H9 (cell line): ENCODE results near the gene KPNA2. TPM values are rescaled to one million over a fixed set of nuclear protein-coding genes. Genes with fewer than 3 reads are reported as not detected.
"Not testable (repeated sequence)": the region's sequence is repeated elsewhere in the genome, so short reads cannot be mapped to it uniquely, and the experiment has no call there.

Experiments
- DNase-seq: peaks from one replicate; pipeline ENCODE4 v3.0.0-alpha.2; 2017
- H2AFZ ChIP-seq: one replicate; pipeline ENCODE4 v1.6.1; 2013; ENCODE audit warnings: mild to moderate bottlenecking, low read length, control low read depth, moderate library complexity
- H2AK5ac ChIP-seq: 2 replicates; pipeline ENCODE4 v1.6.1; 2013; ENCODE audit warnings: low read length, control low read depth, mixed read lengths; ENCODE audit not compliant: insufficient read length
- H2BK120ac ChIP-seq: one replicate; pipeline ENCODE4 v1.6.1; 2013; ENCODE audit warnings: low read depth, mild to moderate bottlenecking, low read length, control low read depth, inconsistent platforms; ENCODE audit not compliant: poor library complexity, severe bottlenecking
- H2BK12ac ChIP-seq: 2 replicates; pipeline ENCODE4 v1.6.1; 2013; ENCODE audit warnings: low read length, control low read depth, mixed read lengths, low read depth; ENCODE audit not compliant: insufficient read length
- H2BK15ac ChIP-seq: 2 replicates; pipeline ENCODE4 v1.6.1; 2013; ENCODE audit warnings: low read depth, low read length, control low read depth
- H2BK20ac ChIP-seq: one replicate; pipeline ENCODE4 v1.6.1; 2013; ENCODE audit warnings: low read depth, mild to moderate bottlenecking, low read length, control low read depth, inconsistent platforms; ENCODE audit not compliant: poor library complexity, severe bottlenecking
- H2BK5ac ChIP-seq: 2 replicates; pipeline ENCODE4 v1.6.1; 2013; ENCODE audit warnings: low read length, control low read depth, mixed read lengths; ENCODE audit not compliant: insufficient read length
- H3K14ac ChIP-seq: 2 replicates; pipeline ENCODE4 v1.6.1; 2013; ENCODE audit warnings: low read length, control low read depth; ENCODE audit not compliant: insufficient read depth
- H3K18ac ChIP-seq: 2 replicates; pipeline ENCODE4 v1.6.1; 2013; ENCODE audit warnings: low read depth, mild to moderate bottlenecking, mixed read lengths, low read length, control low read depth; ENCODE audit not compliant: insufficient read length
- H3K23ac ChIP-seq: 2 replicates; pipeline ENCODE4 v1.6.1; 2013; ENCODE audit warnings: low read length, control low read depth, mixed read lengths, low read depth; ENCODE audit not compliant: insufficient read length
- H3K23me2 ChIP-seq: 2 replicates; pipeline ENCODE4 v1.6.1; 2013; ENCODE audit warnings: low read depth, mild to moderate bottlenecking, mixed read lengths, low read length, control low read depth; ENCODE audit not compliant: insufficient read length, poor library complexity, severe bottlenecking
- H3K27ac ChIP-seq: 2 replicates; pipeline ENCODE4 v1.5.1; 2013; ENCODE audit warnings: low read length, control low read depth, mixed read lengths, low read depth; ENCODE audit not compliant: insufficient read length
- H3K27me3 ChIP-seq: 2 replicates; pipeline ENCODE4 v1.6.1; 2013; ENCODE audit warnings: low read length, control low read depth, inconsistent platforms; ENCODE audit not compliant: insufficient read depth
- H3K4ac ChIP-seq: 2 replicates; pipeline ENCODE4 v1.6.1; 2013; ENCODE audit warnings: low read depth, mild to moderate bottlenecking, control low read depth, inconsistent platforms, low read length, moderate library complexity
- H3K4me1 ChIP-seq: 2 replicates; pipeline ENCODE4 v1.6.1; 2013; ENCODE audit warnings: low read length, control low read depth, inconsistent platforms; ENCODE audit not compliant: insufficient read depth
- H3K4me2 ChIP-seq: 2 replicates; pipeline ENCODE4 v1.6.1; 2013; ENCODE audit warnings: low read length, control low read depth, mixed read lengths; ENCODE audit not compliant: insufficient read length, insufficient read depth
- H3K56ac ChIP-seq: 2 replicates; pipeline ENCODE4 v1.6.1; 2013; ENCODE audit warnings: low read depth, mild to moderate bottlenecking, mixed read lengths, low read length, control low read depth; ENCODE audit not compliant: insufficient read length
- H3K79me1 ChIP-seq: 2 replicates; pipeline ENCODE4 v1.6.1; 2013; ENCODE audit warnings: low read depth, mild to moderate bottlenecking, moderate library complexity, low read length, control low read depth, inconsistent platforms; ENCODE audit not compliant: insufficient read depth, poor library complexity, severe bottlenecking
- H3K79me2 ChIP-seq: 2 replicates; pipeline ENCODE4 v1.6.1; 2013; ENCODE audit warnings: low read length, control low read depth, inconsistent platforms; ENCODE audit not compliant: insufficient read depth
- H3K9ac ChIP-seq: 2 replicates; pipeline ENCODE4 v1.6.1; 2013; ENCODE audit warnings: low read length, control low read depth, mixed read lengths; ENCODE audit not compliant: insufficient read length; ENCODE audit errors: extremely low read depth
- H3K9me3 ChIP-seq: one replicate; pipeline ENCODE4 v1.6.1; 2013; ENCODE audit warnings: low read depth, low read length, inconsistent platforms; ENCODE audit not compliant: control insufficient read depth
- H3T11ph ChIP-seq: one replicate; pipeline ENCODE4 v1.6.1; 2013; ENCODE audit warnings: mild to moderate bottlenecking, low read length, control low read depth, inconsistent platforms
- H4K20me1 ChIP-seq: one replicate; pipeline ENCODE4 v1.6.1; 2013; ENCODE audit not compliant: control insufficient read depth, insufficient read length, insufficient read depth
- H4K5ac ChIP-seq: 2 replicates; pipeline ENCODE4 v1.6.1; 2013; ENCODE audit warnings: low read depth, mild to moderate bottlenecking, mixed read lengths, low read length, control low read depth; ENCODE audit not compliant: insufficient read length
- H4K8ac ChIP-seq: replicated peaks from 2 replicates; pipeline ENCODE4 v1.6.1; 2013; ENCODE audit warnings: low read length, control low read depth, mixed read lengths, low read depth; ENCODE audit not compliant: insufficient read length
- H4K91ac ChIP-seq: 2 replicates; pipeline ENCODE4 v1.6.1; 2013; ENCODE audit warnings: low read depth, mild to moderate bottlenecking, moderate library complexity, mixed read lengths, low read length, control low read depth; ENCODE audit not compliant: insufficient read length
- H3K27ac Mint-ChIP-seq, 3 experiments: 2 replicates in 2 of 3; 3 replicates in 1 of 3; pipeline ENCODE4 v1.8.0; 2020 to 2021; ENCODE audit warnings: mixed read lengths in 3 of 3, mild to moderate bottlenecking in 1 of 3, moderate library complexity in 1 of 3
- H3K27me3 Mint-ChIP-seq: 2 replicates; pipeline ENCODE4 v1.8.0; 2021; ENCODE audit warnings: low read depth, mild to moderate bottlenecking, moderate library complexity, mixed read lengths
- H3K36me3 Mint-ChIP-seq, 3 experiments: 2 replicates in 2 of 3; 3 replicates in 1 of 3; pipeline ENCODE4 v1.8.0; 2020 to 2021; ENCODE audit warnings: low read depth in 3 of 3, mixed read lengths in 3 of 3; ENCODE audit not compliant: insufficient read depth in 1 of 3
- H3K4me1 Mint-ChIP-seq, 2 experiments: 2 replicates each; pipeline ENCODE4 v1.8.0; 2020; ENCODE audit warnings: mixed read lengths in 2 of 2
- H3K4me3 Mint-ChIP-seq, 2 experiments: 2 replicates in 1 of 2; 3 replicates in 1 of 2; pipeline ENCODE4 v1.8.0; 2020 to 2021; ENCODE audit warnings: mild to moderate bottlenecking in 2 of 2, mixed read lengths in 2 of 2, moderate library complexity in 1 of 2
- H3K9me3 Mint-ChIP-seq, 2 experiments: 2 replicates in 1 of 2; 3 replicates in 1 of 2; pipeline ENCODE4 v1.8.0; 2020; ENCODE audit warnings: mild to moderate bottlenecking in 2 of 2, mixed read lengths in 2 of 2, moderate library complexity in 1 of 2
- CTCF ChIP-seq: fragments of 200-600 bp; sonication (generic); conservative IDR thresholded peaks from 3 replicates; pipeline ENCODE4 v1.8.0; 2021; ENCODE audit warnings: antibody characterized with exemption, mild to moderate bottlenecking
- WGBS: extraction: QIAGEN DNeasy Blood & Tissue Kit; methylation state at CpG from one replicate; pipeline ENCODE4 v1.1.7; 2013; ENCODE audit warnings: missing lambda C conversion rate, low lambda C conversion rate, mixed read lengths; ENCODE audit not compliant: insufficient read length; ENCODE audit errors: extremely low coverage; 5-methylcytosine and 5-hydroxymethylcytosine counted together
- total RNA-seq: library from RNA; stranded (reverse); gene quantifications from 2 replicates; pipeline ENCODE4 v1.2.1, GENCODE V29; 2021

KPNA2 gene
- total RNA-seq, 1 experiment from 2014 or later = 432 TPM

- Histone ChIP-seq H3K56ac (no peak overlapping the region), H2AK5ac (no peak overlapping the region), H3K27ac (no peak overlapping the region), H3K79me1 (no peaks in the 10 kb centered on the region), H3K4me1 (peaks cover 4% of the 10 kb centered on the region; the same call in 1 of the 2 replicates), H3K14ac (peak overlapping the region; percentile 19), H3T11ph (no peak overlapping the region), H4K8ac (no peak overlapping the region), H3K27me3 (peaks cover 6% of the 10 kb centered on the region; the same call in 1 of the 2 replicates), H3K4me2 (peak overlapping the region; percentile 95), H3K23me2 (peaks cover 14% of the 10 kb centered on the region), H2BK120ac (no peak overlapping the region), H2BK15ac (no peak overlapping the region), H3K79me2 (no peaks in the 10 kb centered on the region), H2BK5ac (no peak overlapping the region), H2BK12ac (no peak overlapping the region), H3K4ac (no peak overlapping the region), H3K9me3 (no peaks in the 10 kb centered on the region), H4K20me1 (no peaks in the 10 kb centered on the region), H3K18ac (peak overlapping the region; percentile 17), H4K5ac (no peak overlapping the region), H3K23ac (no peak overlapping the region), H2AFZ (peak overlapping the region; percentile 65), H2BK20ac (no peak overlapping the region), H3K9ac (peak overlapping the region; percentile 38), H4K91ac (no peak overlapping the region)
- no CpG with 5 or more reads among the region's 43 CpGs for WGBS
- Mint-ChIP-seq H3K9me3 (peaks cover 2% of the 10 kb centered on the region in 2 experiments; a peak in 3 of 5 replicates), H3K4me1 (peaks cover 28 to 34% of the 10 kb centered on the region in 2 experiments), H3K4me3 (peak overlapping the region; percentile 78 to 92), H3K27me3 (peaks cover 40% of the 10 kb centered on the region), H3K36me3 (peaks cover 3 to 6% (median 5%) of the 10 kb centered on the region in 3 experiments; a peak in 3 of 7 replicates), H3K27ac (no peak overlapping the region; a peak in 2 of 7 replicates)
- peak; percentile 63 for DNase-seq
- TF ChIP-seq CTCF = peak; percentile 22; the same call in 1 of the 3 replicates
These were observed 39.8 kb upstream of the KPNA2 start for GRCh38 chr17:67995570-67996263.

GRCh38 chr17:67996301-67997171 lies 39.0 kb upstream of the KPNA2 start, which contains the start of gene C17orf58:
Gene C17orf58, minus strand, starts transcription at chr17:67996469. Its CDS starts 271 bp downstream, at chr17:67996198.
- not testable (repeated sequence) for H2BK12ac ChIP-seq, H4K8ac ChIP-seq, H3K4me1 ChIP-seq, H4K5ac ChIP-seq, H2BK20ac ChIP-seq, H2BK120ac ChIP-seq, H3K36me3 Mint-ChIP-seq, H3K4ac ChIP-seq, H3K9me3 Mint-ChIP-seq, H3K9me3 ChIP-seq, H4K91ac ChIP-seq, H3T11ph ChIP-seq, H3K56ac ChIP-seq, H4K20me1 ChIP-seq, H3K27me3 ChIP-seq, H2BK5ac ChIP-seq, H2AK5ac ChIP-seq, H2BK15ac ChIP-seq, H3K23ac ChIP-seq, H3K79me2 ChIP-seq, H3K79me1 ChIP-seq, H3K27ac ChIP-seq
- Mint-ChIP-seq H3K27ac (peak within 1 kb of the TSS in 1 of 3 experiments; percentile 19; a peak in 3 of 7 replicates), H3K4me3 (peak within 1 kb of the TSS; percentile 78 to 92), H3K4me1 (peaks cover 28 to 34% of the 10 kb centered on the region in 2 experiments), H3K27me3 (peaks cover 40% of the 10 kb centered on the region)
- Histone ChIP-seq H3K14ac (peak within 1 kb of the TSS; percentile 19), H3K18ac (peak within 1 kb of the TSS; percentile 17), H3K9ac (peak within 1 kb of the TSS; percentile 38), H3K23me2 (peaks cover 14% of the 10 kb centered on the region), H3K4me2 (peak within 1 kb of the TSS; percentile 95), H2AFZ (peak within 1 kb of the TSS; percentile 65)
- peak; percentile 55 for DNase-seq
- WGBS = no CpG with 5 or more reads among the region's 25 CpGs
